Esophagus squamous epithelium (tissue), 5 donors: Measurements from ENCODE around the gene KCNAB2. TPM values are rescaled to one million over a fixed set of nuclear protein-coding genes. Genes with fewer than 3 reads are reported as not detected.

Experiments
- DNase-seq: peaks from one replicate; lab custom pipeline; 2025; lab: John Stamatoyannopoulos, UW
- H3K27ac ChIP-seq, 4 donors: fragments of 200-600 bp; sonication (generic); one replicate each; pipeline ENCODE4 v1.5.1; 2016 to 2019; ENCODE audit warnings: mild to moderate bottlenecking in 1 of 4
- H3K27me3 ChIP-seq, 4 donors: fragments of 200-600 bp; sonication (generic); 1 replicate in 3 of 4; 2 replicates in 1 of 4; pipeline versions ENCODE4 v1.5.1 to v1.6.0; 2017 to 2021; ENCODE audit warnings: antibody characterized with exemption in 1 of 4
- H3K36me3 ChIP-seq, 3 donors: fragments of 200-600 bp; sonication (generic); one replicate each; pipeline ENCODE4 v1.5.1; 2016 to 2019
- H3K4me1 ChIP-seq, 3 donors: fragments of 200-600 bp; sonication (generic); one replicate each; pipeline ENCODE4 v1.5.1; 2017 to 2019
- H3K4me3 ChIP-seq, 4 donors: fragments of 200-600 bp; sonication (generic); 1 replicate in 3 of 4; 2 replicates in 1 of 4; pipeline ENCODE4 v1.5.1; 2016 to 2019; ENCODE audit warnings: mild to moderate bottlenecking in 2 of 4, moderate library complexity in 1 of 4
- H3K9me3 ChIP-seq, 3 donors: fragments of 200-600 bp; sonication (generic); one replicate each; pipeline ENCODE4 v1.5.1; 2016 to 2019
- POLR2A ChIP-seq, 4 donors: fragments of 450-650 bp; IDR thresholded peaks; one replicate each; pipeline ENCODE4 v1.6.1; 2017; ENCODE audit warnings: antibody characterized with exemption in 4 of 4, mild to moderate bottlenecking in 4 of 4, moderate library complexity in 3 of 4
- WGBS, 2 donors: methylation state at CpG; one replicate each; pipeline ENCODE4 v1.1.5; 2018; 5-methylcytosine and 5-hydroxymethylcytosine counted together
- intact Hi-C: fragments of 100-400 bp; cut with DNase I; formaldehyde crosslinking; loops from one replicate; pipeline ENCODE4 v1.15.0; 2022
- total RNA-seq, 4 donors: library from RNA; depleted of rRNA; stranded (reverse); fragments of >200 nt; gene quantifications; one replicate each; pipeline ENCODE4 v1.1.0, GENCODE V29; 2016
- TF ChIP-seq, protein P1 (sequence below), 6 experiments: fragments of 450-650 bp in 4 of 6; fragments of 200-600 bp in 2 of 6; sonication (generic) in 2 of 6; IDR thresholded peaks; one replicate each; pipeline ENCODE4 v1.5.1; 2016 to 2019; ENCODE audit warnings: antibody characterized with exemption in 6 of 6, mild to moderate bottlenecking in 4 of 6, moderate library complexity in 4 of 6
- donor health status: DM: yes; HTN: yes; CAD: no.

The KCNAB2 gene
- total RNA-seq, 4 donors from 2014 or later = 1.8 to 9.3 (median 3.9) TPM

DNA sequence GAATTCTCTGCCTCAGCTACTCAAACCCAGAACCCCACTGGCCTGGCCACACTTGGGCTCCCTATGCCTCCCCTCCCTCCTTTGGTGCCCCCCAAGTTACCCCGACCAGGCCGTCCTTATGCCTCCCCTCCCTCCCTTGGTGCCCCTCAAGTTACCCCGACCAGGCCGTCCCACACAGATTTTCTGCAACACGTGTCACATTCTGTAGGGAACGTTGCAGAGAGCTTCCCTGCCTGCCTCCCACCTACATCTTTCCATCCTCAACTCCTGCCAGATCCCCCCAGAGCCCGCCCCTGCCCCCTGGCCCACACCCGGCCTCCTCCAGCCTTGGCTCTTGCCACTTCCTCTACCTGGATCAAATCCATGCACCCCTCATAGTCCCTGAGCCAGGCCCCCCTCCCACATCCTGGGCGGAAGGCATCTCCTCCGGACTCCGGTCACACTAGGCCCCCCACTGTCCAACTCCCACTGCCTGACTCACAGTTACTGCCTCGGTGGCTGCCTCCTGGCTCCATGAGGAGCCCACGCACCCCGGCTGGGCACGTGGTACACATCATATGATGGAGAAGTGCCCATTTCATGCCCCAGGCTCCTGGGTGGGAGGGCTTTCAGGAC is 41.2 kb downstream of the KCNAB2 start:
- no peak for TF ChIP-seq POLR2A (IDR thresholded peaks at IDR 0.05)
- TF ChIP-seq, protein P1, sequence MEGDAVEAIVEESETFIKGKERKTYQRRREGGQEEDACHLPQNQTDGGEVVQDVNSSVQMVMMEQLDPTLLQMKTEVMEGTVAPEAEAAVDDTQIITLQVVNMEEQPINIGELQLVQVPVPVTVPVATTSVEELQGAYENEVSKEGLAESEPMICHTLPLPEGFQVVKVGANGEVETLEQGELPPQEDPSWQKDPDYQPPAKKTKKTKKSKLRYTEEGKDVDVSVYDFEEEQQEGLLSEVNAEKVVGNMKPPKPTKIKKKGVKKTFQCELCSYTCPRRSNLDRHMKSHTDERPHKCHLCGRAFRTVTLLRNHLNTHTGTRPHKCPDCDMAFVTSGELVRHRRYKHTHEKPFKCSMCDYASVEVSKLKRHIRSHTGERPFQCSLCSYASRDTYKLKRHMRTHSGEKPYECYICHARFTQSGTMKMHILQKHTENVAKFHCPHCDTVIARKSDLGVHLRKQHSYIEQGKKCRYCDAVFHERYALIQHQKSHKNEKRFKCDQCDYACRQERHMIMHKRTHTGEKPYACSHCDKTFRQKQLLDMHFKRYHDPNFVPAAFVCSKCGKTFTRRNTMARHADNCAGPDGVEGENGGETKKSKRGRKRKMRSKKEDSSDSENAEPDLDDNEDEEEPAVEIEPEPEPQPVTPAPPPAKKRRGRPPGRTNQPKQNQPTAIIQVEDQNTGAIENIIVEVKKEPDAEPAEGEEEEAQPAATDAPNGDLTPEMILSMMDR (IDR thresholded peaks at IDR 0.05) = no peak
- H3K4me3 ChIP-seq = no peak overlapping the region
- H3K36me3 ChIP-seq = no peaks in the 10 kb centered on the region
- no peak overlapping the region for H3K27ac ChIP-seq
- 62 to 84% methylated on average over 8 to 12 of the region's 15 CpGs for WGBS, 2 donors
- H3K27me3 ChIP-seq = no peaks in the 10 kb centered on the region
- intact Hi-C loops = no loop called here
- no peaks in the 10 kb centered on the region for H3K9me3 ChIP-seq
- peaks cover 0 to 22% (median 11%) of the 10 kb centered on the region in 3 donors for H3K4me1 ChIP-seq
- DNase-seq = no peak

DNA sequence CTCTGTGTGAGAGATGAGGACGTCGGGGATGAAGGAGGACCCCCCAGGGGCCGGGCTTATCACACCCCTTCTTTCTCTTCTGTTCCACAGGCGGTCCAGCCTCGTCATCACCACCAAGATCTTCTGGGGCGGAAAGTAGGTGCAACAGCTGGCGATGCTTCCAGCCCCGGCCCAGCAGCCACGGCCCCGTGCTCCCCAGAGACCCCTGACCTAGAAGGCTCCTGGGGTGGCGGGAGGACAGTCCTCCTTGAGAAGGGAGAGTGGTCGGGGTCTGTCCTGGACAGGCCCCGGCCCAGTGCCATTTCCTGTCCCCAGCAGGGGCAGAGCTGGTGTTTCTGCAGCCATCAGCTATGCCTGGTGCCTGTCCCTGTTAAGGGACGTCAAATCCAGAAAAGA is 41.7 kb downstream of the KCNAB2 start:
- H3K4me1 ChIP-seq = peaks cover 0 to 17% (median 11%) of the 10 kb centered on the region in 3 donors
- no peak for TF ChIP-seq POLR2A (IDR thresholded peaks at IDR 0.05)
- TF ChIP-seq, protein P1 (IDR thresholded peaks at IDR 0.05) = no peak
- WGBS, 2 donors = 53 to 88% methylated on average over 2 to 5 of the region's 14 CpGs
- no peaks in the 10 kb centered on the region for H3K36me3 ChIP-seq
- DNase-seq = no peak
- H3K27ac ChIP-seq = no peak overlapping the region
- intact Hi-C loops = no loop called here
- no peaks in the 10 kb centered on the region for H3K9me3 ChIP-seq
- no peak overlapping the region for H3K4me3 ChIP-seq
- no peaks in the 10 kb centered on the region for H3K27me3 ChIP-seq

DNA sequence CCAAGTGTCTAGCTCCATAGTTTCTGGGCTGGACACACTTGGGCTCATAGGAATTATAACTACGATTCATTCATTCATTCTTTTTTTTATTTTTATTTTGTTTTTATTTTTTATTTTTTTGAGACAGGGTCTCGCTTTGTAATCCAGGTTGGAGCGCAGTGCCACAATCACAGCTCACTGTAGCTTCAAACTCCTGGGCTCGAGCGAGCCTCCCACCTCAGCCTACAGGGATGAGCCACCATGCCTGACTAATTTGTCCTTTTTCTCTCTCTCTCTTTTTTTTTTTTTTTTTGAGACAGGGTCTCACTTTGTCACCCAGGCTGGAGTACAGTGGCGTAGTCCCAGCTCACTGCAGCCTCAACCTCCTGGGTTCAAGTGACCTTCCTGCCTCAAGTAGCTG is 42.3 kb downstream of the KCNAB2 start:
- Histone ChIP-seq H3K27me3 (no peaks in the 10 kb centered on the region), H3K9me3 (no peaks in the 10 kb centered on the region), H3K4me1 (peaks cover 0 to 12% (median 8%) of the 10 kb centered on the region in 3 donors), H3K27ac (no peak overlapping the region), H3K36me3 (no peaks in the 10 kb centered on the region), H3K4me3 (no peak overlapping the region)
- 86 to 93% methylated on average over 6 of the region's 6 CpGs for WGBS, 2 donors
- TF ChIP-seq, protein P1 (IDR thresholded peaks at IDR 0.05) = no peak
- TF ChIP-seq POLR2A (IDR thresholded peaks at IDR 0.05) = no peak
- intact Hi-C loops = no loop called here
- no peak for DNase-seq

DNA sequence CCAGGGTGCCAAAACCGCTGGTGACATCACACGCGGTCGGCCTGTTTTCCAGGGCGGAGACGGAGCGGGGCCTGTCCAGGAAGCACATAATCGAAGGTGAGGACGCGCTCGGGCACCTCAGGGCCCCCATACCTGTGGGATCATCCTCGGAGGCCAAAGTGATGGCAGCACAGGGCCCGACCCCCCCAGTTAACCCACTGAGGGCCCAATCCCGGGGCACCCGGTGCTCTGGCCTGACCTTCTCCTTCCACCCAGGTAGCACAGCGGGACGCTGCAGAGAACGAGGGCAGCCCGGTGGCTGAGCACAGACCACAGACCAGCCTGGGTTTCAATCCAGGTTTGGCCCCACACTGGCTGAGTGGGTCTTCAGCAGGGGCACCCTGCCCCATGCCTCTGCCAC is 43.3 kb downstream of the KCNAB2 start:
- intact Hi-C loops = no loop called here
- Histone ChIP-seq H3K36me3 (no peaks in the 10 kb centered on the region), H3K27me3 (no peaks in the 10 kb centered on the region), H3K27ac (no peak overlapping the region), H3K9me3 (no peaks in the 10 kb centered on the region), H3K4me3 (no peak overlapping the region), H3K4me1 (peaks cover 0 to 3% (median 0%) of the 10 kb centered on the region in 3 donors)
- no CpG with 5 or more reads among the region's 19 CpGs for WGBS, 2 donors
- DNase-seq = no peak
- TF ChIP-seq, protein P1 (IDR thresholded peaks at IDR 0.05) = no peak
- no peak for TF ChIP-seq POLR2A (IDR thresholded peaks at IDR 0.05)

DNA sequence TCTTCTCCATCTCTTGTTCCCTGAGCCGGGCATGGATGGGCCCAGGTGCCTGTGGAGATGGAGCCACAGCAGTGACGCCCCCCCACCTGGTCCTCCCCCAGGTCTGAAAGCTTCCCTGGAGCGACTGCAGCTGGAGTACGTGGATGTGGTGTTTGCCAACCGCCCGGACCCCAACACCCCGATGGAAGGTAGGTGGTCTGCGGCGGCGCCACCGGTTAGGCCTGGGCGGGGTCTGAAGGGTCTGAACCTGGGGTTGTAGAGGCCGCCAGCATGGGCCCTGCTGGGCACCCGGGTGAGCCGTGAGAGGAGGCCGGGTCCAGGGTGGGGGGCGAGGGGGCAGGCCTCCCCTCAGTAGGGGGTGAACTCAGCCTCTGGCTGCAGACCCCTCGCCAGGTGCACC is 44.6 kb downstream of the KCNAB2 start:
- TF ChIP-seq POLR2A (IDR thresholded peaks at IDR 0.05) = no peak
- TF ChIP-seq, protein P1 (IDR thresholded peaks at IDR 0.05) = no peak
- no peaks in the 10 kb centered on the region for H3K36me3 ChIP-seq
- no CpG with 5 or more reads among the region's 18 CpGs for WGBS, 2 donors
- H3K4me3 ChIP-seq = no peak overlapping the region
- H3K4me1 ChIP-seq = no peaks in the 10 kb centered on the region
- H3K27me3 ChIP-seq = no peaks in the 10 kb centered on the region
- intact Hi-C loops = no loop called here
- H3K27ac ChIP-seq = no peak overlapping the region
- DNase-seq = no peak
- no peaks in the 10 kb centered on the region for H3K9me3 ChIP-seq
